Liver (tissue), 9 donors: ENCODE data around the gene ADGRF5. TPM values are rescaled to one million over a fixed set of nuclear protein-coding genes. Genes with fewer than 3 reads are reported as not detected.

Experiments
- DNase-seq: peaks from one replicate; pipeline ENCODE4 v3.0.0-alpha.2; 2017; ENCODE audit warnings: low spot score
- H3K27ac ChIP-seq, 2 donors: one replicate each; pipeline ENCODE4 v1.7.0; 2013; ENCODE audit warnings: inconsistent platforms in 2 of 2, low read length in 2 of 2, control low read depth in 1 of 2, low read depth in 1 of 2, mild to moderate bottlenecking in 1 of 2
- H3K27me3 ChIP-seq, 4 donors: one replicate each; pipeline versions ENCODE4 v1.6.1 to v1.7.0; 2013; ENCODE audit warnings: low read length in 3 of 4, inconsistent platforms in 1 of 4, mild to moderate bottlenecking in 1 of 4, moderate library complexity in 1 of 4; ENCODE audit not compliant: control insufficient read depth in 4 of 4, insufficient read depth in 4 of 4
- H3K36me3 ChIP-seq, 4 donors: one replicate each; pipeline versions ENCODE4 v1.6.1 to v1.7.0; 2013; ENCODE audit warnings: low read length in 3 of 4, mild to moderate bottlenecking in 3 of 4, low read depth in 1 of 4, moderate library complexity in 1 of 4; ENCODE audit not compliant: control insufficient read depth in 4 of 4, insufficient read depth in 3 of 4
- H3K4me1 ChIP-seq, 4 donors: one replicate each; pipeline versions ENCODE4 v1.6.1 to v1.7.0; 2013; ENCODE audit warnings: low read length in 3 of 4, mild to moderate bottlenecking in 3 of 4, moderate library complexity in 1 of 4; ENCODE audit not compliant: control insufficient read depth in 4 of 4, insufficient read depth in 4 of 4
- H3K4me3 ChIP-seq, 3 donors: one replicate each; pipeline versions ENCODE4 v1.6.1 to v1.7.0; 2013; ENCODE audit warnings: low read length in 3 of 3, control low read depth in 1 of 3, low read depth in 1 of 3, mild to moderate bottlenecking in 1 of 3
- H3K9ac ChIP-seq, 2 donors: one replicate each; pipeline ENCODE4 v1.7.0; 2013; ENCODE audit warnings: low read length in 2 of 2, mild to moderate bottlenecking in 2 of 2, moderate library complexity in 2 of 2, control low read depth in 1 of 2, low read depth in 1 of 2
- H3K9me3 ChIP-seq, 4 donors: one replicate each; pipeline versions ENCODE4 v1.6.1 to v1.7.0; 2013; ENCODE audit warnings: low read length in 3 of 4; ENCODE audit not compliant: control insufficient read depth in 4 of 4
- ATF3 ChIP-seq: IDR thresholded peaks from 2 replicates; pipeline ENCODE4 v1.6.1; 2016; ENCODE audit warnings: antibody characterized with exemption
- EGR1 ChIP-seq, 2 donors: IDR thresholded peaks; 2 replicates each; pipeline ENCODE4 v1.6.1; 2016 to 2018; ENCODE audit warnings: antibody characterized with exemption in 2 of 2, low read depth in 2 of 2
- FOXA1 ChIP-seq: IDR thresholded peaks from 2 replicates; pipeline ENCODE4 v1.6.1; 2016; ENCODE audit warnings: antibody characterized with exemption
- FOXA2 ChIP-seq: IDR thresholded peaks from 2 replicates; pipeline ENCODE4 v1.6.1; 2016; ENCODE audit warnings: antibody characterized with exemption
- GABPA ChIP-seq, 2 donors: IDR thresholded peaks in 1 of 2; conservative IDR thresholded peaks in 1 of 2; 2 replicates each; pipeline ENCODE4 v1.6.1; 2016; ENCODE audit warnings: antibody characterized with exemption in 2 of 2, mild to moderate bottlenecking in 1 of 2, moderate library complexity in 1 of 2
- HNF4A ChIP-seq, 2 donors: conservative IDR thresholded peaks; 2 replicates each; pipeline ENCODE4 v1.6.1; 2016; ENCODE audit warnings: antibody characterized with exemption in 2 of 2, mild to moderate bottlenecking in 2 of 2
- HNF4G ChIP-seq: IDR thresholded peaks from 2 replicates; pipeline ENCODE4 v1.6.1; 2016; ENCODE audit warnings: antibody characterized with exemption
- JUND ChIP-seq, 2 donors: IDR thresholded peaks; 2 replicates each; pipeline ENCODE4 v1.6.1; 2016; ENCODE audit warnings: antibody characterized with exemption in 2 of 2
- MAX ChIP-seq: IDR thresholded peaks from 2 replicates; pipeline ENCODE4 v1.6.1; 2016; ENCODE audit warnings: antibody characterized with exemption
- NR2F2 ChIP-seq: IDR thresholded peaks from 2 replicates; pipeline ENCODE4 v1.6.1; 2016; ENCODE audit warnings: antibody characterized with exemption
- RAD21 ChIP-seq, 2 donors: IDR thresholded peaks; 2 replicates each; pipeline ENCODE4 v1.6.1; 2016; ENCODE audit warnings: antibody characterized with exemption in 2 of 2, mild to moderate bottlenecking in 2 of 2
- RXRA ChIP-seq, 2 donors: IDR thresholded peaks; 2 replicates each; pipeline ENCODE4 v1.6.1; 2017 to 2018; ENCODE audit warnings: antibody characterized with exemption in 2 of 2, mild to moderate bottlenecking in 1 of 2
- SP1 ChIP-seq: IDR thresholded peaks from 2 replicates; pipeline ENCODE4 v1.6.1; 2018; ENCODE audit warnings: antibody characterized with exemption, mild to moderate bottlenecking
- TAF1 ChIP-seq: conservative IDR thresholded peaks from 2 replicates; pipeline ENCODE4 v1.6.1; 2016; ENCODE audit warnings: antibody characterized with exemption, mild to moderate bottlenecking
- YY1 ChIP-seq: IDR thresholded peaks from 2 replicates; pipeline ENCODE4 v1.6.1; 2016; ENCODE audit warnings: antibody characterized with exemption, mild to moderate bottlenecking
- polyA plus RNA-seq, 2 donors: library from polyadenylated mRNA; stranded (reverse) in 1 of 2; unstranded in 1 of 2; fragments of 200-250 nt in 1 of 2; fragments of >200 nt in 1 of 2; fragmentation: Nextera tagmentation in 1 of 2; extraction: Ambion mirVana in 1 of 2; gene quantifications; one replicate each; pipeline versions ENCODE4 v1.2.1 to v1.2.3, GENCODE V29; 2013 to 2015
- total RNA-seq, 2 donors: library from RNA; depleted of rRNA; stranded (reverse); fragments of >200 nt; gene quantifications; one replicate each; pipeline ENCODE4 v1.2.3, GENCODE V29; 2014
- TF ChIP-seq, protein P1 (sequence below): IDR thresholded peaks from 2 replicates; pipeline ENCODE4 v1.6.1; 2016; ENCODE audit warnings: antibody characterized with exemption
- TF ChIP-seq, protein P2 (sequence below): IDR thresholded peaks from 2 replicates; pipeline ENCODE4 v1.6.1; 2016; ENCODE audit warnings: antibody characterized with exemption, mild to moderate bottlenecking
- TF ChIP-seq, protein P3 (sequence below): fragments of 150-350 bp; IDR thresholded peaks from 2 replicates; pipeline ENCODE4 v1.5.1; 2017; ENCODE audit warnings: improper control_type of control experiment, low read depth, low read length; ENCODE audit not compliant: missing input control
- donor health status: healthy.
- donor health status: healthy.
- donor health status: healthy.
- donor health status: healthy.
- donor health status: healthy.

Gene ADGRF5
- total and polyA plus RNA-seq, 4 donors, result 4.9 to 19.9 (median 7.4) TPM

GRCh38 chr6:46961232-46961631 is 39.5 kb upstream of the ADGRF5 start:
- Histone ChIP-seq H3K36me3 (no peaks in the 10 kb centered on the region), H3K4me1 (no peaks in the 10 kb centered on the region), H3K27ac (no peak overlapping the region), H3K4me3 (no peak overlapping the region), H3K9me3 (peaks cover 0 to 3% (median 0%) of the 10 kb centered on the region in 4 donors), H3K9ac (no peak overlapping the region), H3K27me3 (no peaks in the 10 kb centered on the region)
- no peak for DNase-seq
- TF ChIP-seq, protein P1, sequence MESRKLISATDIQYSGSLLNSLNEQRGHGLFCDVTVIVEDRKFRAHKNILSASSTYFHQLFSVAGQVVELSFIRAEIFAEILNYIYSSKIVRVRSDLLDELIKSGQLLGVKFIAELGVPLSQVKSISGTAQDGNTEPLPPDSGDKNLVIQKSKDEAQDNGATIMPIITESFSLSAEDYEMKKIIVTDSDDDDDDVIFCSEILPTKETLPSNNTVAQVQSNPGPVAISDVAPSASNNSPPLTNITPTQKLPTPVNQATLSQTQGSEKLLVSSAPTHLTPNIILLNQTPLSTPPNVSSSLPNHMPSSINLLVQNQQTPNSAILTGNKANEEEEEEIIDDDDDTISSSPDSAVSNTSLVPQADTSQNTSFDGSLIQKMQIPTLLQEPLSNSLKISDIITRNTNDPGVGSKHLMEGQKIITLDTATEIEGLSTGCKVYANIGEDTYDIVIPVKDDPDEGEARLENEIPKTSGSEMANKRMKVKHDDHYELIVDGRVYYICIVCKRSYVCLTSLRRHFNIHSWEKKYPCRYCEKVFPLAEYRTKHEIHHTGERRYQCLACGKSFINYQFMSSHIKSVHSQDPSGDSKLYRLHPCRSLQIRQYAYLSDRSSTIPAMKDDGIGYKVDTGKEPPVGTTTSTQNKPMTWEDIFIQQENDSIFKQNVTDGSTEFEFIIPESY, result no peak

GRCh38 chr6:46959419-46959818 is 37.7 kb upstream of the ADGRF5 start:
- DNase-seq, result no peak

More at GRCh38 chr6:46959419-46959818, 37.7 kb upstream of the ADGRF5 start:
- no peaks in the 10 kb centered on the region for H3K36me3 ChIP-seq
- H3K4me1 ChIP-seq, result no peaks in the 10 kb centered on the region
- TF ChIP-seq SP1, result no peak
- no peak for TF ChIP-seq MAX
- no peak for TF ChIP-seq EGR1 (IDR thresholded peaks at IDR 0.05; ENCODE audit: low read depth in 2 of 2)
- no peak for TF ChIP-seq TAF1
- TF ChIP-seq, protein P2, sequence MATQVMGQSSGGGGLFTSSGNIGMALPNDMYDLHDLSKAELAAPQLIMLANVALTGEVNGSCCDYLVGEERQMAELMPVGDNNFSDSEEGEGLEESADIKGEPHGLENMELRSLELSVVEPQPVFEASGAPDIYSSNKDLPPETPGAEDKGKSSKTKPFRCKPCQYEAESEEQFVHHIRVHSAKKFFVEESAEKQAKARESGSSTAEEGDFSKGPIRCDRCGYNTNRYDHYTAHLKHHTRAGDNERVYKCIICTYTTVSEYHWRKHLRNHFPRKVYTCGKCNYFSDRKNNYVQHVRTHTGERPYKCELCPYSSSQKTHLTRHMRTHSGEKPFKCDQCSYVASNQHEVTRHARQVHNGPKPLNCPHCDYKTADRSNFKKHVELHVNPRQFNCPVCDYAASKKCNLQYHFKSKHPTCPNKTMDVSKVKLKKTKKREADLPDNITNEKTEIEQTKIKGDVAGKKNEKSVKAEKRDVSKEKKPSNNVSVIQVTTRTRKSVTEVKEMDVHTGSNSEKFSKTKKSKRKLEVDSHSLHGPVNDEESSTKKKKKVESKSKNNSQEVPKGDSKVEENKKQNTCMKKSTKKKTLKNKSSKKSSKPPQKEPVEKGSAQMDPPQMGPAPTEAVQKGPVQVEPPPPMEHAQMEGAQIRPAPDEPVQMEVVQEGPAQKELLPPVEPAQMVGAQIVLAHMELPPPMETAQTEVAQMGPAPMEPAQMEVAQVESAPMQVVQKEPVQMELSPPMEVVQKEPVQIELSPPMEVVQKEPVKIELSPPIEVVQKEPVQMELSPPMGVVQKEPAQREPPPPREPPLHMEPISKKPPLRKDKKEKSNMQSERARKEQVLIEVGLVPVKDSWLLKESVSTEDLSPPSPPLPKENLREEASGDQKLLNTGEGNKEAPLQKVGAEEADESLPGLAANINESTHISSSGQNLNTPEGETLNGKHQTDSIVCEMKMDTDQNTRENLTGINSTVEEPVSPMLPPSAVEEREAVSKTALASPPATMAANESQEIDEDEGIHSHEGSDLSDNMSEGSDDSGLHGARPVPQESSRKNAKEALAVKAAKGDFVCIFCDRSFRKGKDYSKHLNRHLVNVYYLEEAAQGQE, result no peak
- no peak for TF ChIP-seq FOXA1
- no peak for TF ChIP-seq GABPA (IDR thresholded peaks at IDR 0.05 in 1 of 2, conservative IDR thresholded peaks at IDR 0.05 in 1 of 2)
- no peak for TF ChIP-seq FOXA2
- no peak for TF ChIP-seq HNF4A (conservative IDR thresholded peaks at IDR 0.05)
- no peak for TF ChIP-seq RAD21 (IDR thresholded peaks at IDR 0.05)
- TF ChIP-seq HNF4G, result no peak
- TF ChIP-seq RXRA (IDR thresholded peaks at IDR 0.05), result no peak
- TF ChIP-seq ATF3, result no peak
- TF ChIP-seq, protein P3, sequence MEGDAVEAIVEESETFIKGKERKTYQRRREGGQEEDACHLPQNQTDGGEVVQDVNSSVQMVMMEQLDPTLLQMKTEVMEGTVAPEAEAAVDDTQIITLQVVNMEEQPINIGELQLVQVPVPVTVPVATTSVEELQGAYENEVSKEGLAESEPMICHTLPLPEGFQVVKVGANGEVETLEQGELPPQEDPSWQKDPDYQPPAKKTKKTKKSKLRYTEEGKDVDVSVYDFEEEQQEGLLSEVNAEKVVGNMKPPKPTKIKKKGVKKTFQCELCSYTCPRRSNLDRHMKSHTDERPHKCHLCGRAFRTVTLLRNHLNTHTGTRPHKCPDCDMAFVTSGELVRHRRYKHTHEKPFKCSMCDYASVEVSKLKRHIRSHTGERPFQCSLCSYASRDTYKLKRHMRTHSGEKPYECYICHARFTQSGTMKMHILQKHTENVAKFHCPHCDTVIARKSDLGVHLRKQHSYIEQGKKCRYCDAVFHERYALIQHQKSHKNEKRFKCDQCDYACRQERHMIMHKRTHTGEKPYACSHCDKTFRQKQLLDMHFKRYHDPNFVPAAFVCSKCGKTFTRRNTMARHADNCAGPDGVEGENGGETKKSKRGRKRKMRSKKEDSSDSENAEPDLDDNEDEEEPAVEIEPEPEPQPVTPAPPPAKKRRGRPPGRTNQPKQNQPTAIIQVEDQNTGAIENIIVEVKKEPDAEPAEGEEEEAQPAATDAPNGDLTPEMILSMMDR, result no peak
- TF ChIP-seq, protein P1, result no peak
- no peak for TF ChIP-seq YY1
- TF ChIP-seq JUND (IDR thresholded peaks at IDR 0.05), result no peak
- no peak for TF ChIP-seq NR2F2
- H3K4me3 ChIP-seq, result no peak overlapping the region
- H3K9me3 ChIP-seq, result peaks cover 0 to 3% (median 0%) of the 10 kb centered on the region in 4 donors
- H3K27ac ChIP-seq, result no peak overlapping the region
- H3K27me3 ChIP-seq, result no peaks in the 10 kb centered on the region
- no peak overlapping the region for H3K9ac ChIP-seq
